ENCODE measurements around the gene ANKRD40CL.
"Not testable (repeated sequence)": the region's sequence is repeated elsewhere in the genome, so short reads cannot be mapped to it uniquely, and the experiment has no call there.

The ANKRD40CL gene

DNA sequence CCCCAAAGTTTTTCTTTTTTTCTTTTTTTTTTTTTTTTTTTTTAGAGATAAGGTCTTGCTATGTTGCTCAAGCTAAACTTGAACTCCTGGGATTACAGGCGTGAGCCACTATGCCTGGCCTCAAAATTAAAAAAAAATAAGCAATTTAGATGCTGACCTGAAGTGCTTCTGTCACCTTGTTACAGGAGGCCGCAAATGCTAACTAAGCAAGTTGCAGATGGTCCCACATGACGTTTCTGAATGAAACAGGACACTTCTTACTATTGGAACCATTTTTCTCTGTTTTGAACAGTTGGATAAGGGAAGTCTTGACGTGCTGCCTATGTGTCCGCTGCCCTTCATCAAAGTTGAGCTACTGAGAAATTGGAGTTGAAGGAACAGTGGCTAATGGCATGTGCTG lies 8.8 kb downstream of the ANKRD40CL start:
- DNase-seq, result no peak

DNA sequence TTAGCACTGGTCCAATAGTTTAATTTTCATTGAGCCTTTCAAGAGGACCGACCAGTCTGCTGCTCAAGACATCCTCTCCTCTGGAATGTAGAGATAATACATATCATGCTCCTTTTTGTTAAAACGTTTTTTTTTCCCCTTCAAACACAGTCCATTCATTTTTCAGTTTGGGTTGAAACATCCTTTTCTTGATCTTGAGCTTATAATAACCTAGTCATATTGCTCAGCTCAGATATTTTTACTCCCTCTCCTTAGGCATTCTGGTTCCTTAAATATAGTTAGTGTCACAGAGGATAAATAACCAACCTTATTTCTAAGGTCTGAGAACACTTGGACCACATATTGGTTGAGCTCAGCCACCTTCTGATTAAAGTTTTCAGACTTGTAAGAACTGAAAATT lies 12.8 kb downstream of the ANKRD40CL start:
- no peak for DNase-seq

DNA sequence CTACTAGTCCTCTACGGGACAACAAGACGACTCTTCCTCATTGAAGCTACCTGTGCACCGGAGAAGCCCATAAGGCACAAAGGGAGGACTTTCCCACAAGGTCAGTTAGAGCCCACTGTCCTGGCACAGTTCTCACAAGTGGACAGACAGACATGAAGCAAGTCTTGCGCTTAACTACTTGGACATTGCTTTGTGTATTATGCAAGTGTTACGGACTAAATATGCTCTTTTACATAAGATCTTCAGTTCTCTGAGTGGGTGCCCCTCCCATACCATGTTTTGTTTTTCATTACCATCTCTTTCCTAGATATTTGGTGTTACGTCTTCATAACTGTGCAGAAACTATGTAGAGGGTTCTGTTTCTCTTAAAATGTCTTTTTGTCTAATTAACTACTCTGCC lies 18.1 kb downstream of the ANKRD40CL start:
- DNase-seq, result no peak

DNA sequence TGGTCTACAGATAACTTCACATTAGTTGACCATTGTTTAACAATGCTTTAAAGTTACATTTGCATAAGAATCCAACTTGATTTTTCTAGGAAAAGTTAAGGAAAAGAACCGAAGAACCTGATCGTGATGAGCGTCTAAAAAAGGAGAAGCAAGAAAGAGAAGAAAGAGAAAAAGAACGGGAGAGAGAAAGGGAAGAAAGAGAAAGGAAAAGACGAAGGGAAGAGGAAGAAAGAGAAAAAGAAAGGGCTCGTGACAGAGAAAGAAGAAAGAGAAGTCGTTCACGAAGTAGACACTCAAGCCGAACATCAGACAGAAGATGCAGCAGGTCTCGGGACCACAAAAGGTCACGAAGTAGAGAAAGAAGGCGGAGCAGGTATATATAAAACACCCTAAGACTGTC lies 21.7 kb downstream of the ANKRD40CL start:
- DNase-seq, result no peak

DNA sequence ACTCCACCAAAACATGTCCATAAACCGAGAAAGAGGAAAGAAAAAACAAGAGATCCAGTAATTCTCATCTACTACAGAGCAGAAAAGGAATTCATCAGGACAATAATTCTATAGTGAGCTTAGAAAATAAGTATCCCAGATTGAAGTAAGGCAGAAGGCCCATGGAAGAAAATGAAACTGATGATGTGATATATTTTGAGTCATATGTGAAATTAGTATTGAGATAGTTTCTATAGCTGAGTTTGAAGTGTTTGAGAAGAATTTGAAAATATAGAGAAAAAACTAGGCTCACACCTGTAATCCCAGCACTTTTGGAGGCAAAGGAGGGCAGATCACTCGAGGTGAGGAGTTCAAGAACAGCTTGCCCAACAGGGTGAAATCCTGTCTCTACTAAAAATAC lies 28.2 kb downstream of the ANKRD40CL start:
- DNase-seq, result no peak

DNA sequence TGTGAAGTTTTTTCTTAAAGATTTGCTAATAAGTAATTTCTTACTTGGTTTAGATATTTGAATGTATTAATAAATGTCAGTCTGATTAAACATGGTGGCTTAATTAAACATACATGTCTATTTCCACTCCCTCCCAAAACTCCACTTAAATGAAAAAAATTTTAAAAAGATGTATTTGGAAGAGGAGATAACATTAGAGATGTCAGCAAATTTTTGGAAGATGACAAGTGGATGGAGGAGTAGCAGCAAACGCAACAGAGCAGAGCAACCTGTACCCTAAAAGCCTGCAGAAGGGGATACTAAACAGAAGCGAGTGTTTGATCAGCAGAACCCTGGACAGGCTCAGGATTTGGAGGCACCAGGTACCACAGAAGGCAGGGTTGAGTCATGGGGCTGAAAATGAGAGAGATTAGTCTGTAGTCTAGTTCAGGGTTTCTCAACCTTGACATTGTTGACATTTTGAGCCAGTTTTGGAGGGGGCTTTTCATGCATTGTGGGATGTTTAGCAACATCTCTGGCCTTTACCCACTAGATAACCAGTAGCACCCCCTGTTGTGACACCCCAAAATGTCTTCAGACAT lies 30.1 kb downstream of the ANKRD40CL start:
- DNase-seq, result no peak

DNA sequence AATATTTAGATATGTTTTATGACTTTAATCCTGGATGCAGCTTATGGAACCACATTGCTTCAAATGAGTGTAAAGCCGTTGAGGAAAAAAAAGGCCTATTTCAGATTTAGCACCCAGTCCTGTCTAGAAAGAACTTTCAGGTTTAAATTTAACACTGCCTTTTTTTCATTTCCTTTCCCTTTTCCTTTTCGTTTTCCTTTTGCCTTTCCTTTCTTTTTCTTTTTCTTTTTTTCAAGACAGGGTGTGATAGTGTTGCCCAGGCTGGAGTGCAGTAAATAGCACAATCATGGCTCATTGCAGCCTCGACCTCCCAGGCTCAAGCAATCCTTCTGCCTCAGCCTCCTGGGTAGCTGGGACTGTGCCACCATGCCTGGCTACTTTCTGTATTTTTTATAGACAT lies 32.0 kb downstream of the ANKRD40CL start:
- no peak for DNase-seq

DNA sequence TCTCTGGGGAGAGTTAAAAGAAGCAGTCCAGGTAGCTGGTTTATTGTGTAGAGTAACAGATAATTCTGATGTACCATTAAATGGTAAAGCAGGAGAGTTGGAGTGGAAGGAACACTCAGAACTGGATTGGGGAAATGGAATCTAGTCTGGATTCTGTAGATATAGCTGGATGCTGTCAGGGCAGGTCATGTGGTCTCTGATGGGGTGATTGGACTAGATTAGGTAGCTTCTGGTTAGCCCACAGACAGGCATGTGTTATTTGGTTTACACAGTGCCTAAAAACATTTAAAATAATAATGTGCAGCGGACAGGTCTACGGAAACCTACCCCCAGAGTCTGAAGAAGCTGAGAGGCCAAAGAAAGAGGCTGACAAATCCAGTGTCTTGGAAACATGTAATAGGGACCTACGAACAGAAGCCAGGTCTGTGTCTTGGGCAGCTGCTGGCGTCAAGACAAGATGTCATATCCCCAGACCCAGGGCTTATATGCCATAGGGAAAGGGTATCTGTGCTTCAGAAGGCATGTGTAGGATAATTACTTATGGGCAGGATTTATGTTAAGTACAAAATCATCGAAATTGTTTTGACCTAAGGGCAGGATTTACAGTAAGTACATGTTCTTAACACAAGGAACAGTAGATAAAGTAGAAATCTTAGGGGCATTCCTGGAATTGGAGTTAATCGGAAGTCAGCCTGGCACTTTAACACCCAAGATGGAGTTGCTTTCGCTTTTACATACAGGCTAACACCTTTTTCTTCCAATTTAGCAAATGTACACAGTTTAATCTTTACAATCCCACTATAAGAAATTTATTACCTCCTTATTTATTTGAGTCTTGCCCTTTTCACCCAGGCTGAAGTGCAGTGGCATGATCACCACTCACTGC lies 35.5 kb downstream of the ANKRD40CL start:
- DNase-seq, result no peak

DNA sequence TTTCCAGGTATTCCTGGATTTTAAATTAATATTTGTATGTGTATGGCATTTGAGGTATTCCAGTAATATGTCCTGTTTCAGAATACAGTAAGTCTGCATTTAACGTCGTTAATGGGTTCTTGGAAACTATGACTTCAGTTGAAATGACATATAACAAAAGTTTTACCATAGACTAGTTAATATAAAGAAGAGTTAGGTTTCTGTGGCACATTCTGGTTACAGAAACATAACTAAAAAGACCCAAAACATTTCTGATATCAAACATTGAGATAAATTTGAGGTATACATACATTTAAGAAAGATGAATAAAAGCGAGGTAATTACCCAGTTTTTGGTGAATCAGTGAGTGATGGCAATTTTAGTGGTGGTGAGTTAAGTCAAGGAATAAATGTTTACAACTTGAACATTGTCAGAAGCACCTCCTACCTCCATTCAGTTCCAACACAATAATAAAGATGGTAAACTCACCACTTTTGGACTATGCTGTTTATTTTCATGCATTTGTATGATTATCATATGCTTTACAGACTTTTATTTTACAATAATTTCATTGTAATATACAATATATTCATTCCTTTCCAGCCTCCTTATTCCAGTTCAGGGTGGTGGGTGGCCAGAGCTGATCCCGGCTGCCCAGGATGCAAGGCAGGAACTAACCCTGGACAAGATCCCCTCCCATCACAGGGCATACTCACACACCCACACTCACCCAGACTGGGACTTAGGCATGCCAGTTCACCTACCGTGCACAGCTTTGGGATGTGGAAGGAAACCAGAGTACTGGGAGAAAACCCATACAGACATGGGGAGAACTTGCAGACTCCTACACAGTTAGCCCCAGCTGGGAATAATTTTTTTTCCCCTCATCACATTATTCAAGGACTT lies 38.2 kb downstream of the ANKRD40CL start:
- DNase-seq, result no peak

DNA sequence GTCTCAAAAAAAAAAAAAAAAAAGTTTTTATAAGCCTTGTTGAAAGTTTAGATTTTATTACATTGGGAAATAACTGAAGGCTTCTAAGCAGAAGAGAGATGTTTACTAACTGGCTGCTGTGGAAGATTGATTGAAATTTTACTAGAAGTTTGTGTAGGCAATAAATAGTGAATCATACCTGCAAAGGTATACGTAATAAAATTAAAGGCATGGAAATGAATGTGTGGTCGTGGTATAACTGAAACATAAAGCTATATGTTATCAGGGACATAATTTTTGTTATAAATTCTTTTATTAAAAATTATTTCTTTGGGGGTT lies 39.2 kb downstream of the ANKRD40CL start:
- DNase-seq, result no peak

DNA sequence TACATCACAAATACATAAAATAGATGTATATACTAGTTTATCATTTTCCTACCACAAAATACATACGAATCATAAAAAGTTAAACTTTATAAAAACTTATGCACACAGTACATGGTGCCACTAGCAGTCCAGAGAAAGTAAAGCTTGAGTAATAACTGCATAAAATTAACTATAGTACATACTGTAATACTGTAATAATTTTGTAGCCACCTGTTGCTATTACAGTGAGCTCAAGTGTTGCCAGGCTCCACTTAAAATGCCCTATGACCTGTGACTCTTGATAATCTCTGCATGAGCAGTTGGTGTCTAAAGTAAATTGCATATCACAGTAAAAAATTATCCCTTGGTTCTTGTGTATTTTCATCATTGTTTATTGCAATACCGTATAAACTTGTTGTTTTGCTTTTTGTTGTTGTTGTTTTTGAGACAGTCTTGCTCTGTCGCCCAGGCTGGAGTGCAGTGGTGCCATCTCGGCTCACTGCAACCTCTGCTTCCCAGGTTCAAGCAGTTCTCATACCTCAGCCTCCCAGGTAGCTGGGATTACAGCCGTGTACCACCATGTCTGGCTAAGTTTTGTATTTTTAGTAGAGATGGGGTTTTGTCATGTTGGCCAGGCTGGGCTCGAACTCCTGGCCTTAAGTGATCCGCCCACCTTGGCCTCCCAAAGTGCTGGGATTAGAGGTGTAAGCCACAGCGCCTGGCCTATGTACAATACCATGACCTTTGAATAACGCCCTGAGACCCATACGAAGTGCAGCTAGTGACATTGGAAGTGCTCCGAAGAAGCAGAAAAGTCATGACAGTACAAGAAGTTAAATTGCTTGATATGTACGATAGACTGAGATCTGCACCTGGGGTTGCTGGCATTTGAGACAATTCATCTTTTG lies 41.3 kb downstream of the ANKRD40CL start:
- DNase-seq, result no peak

DNA sequence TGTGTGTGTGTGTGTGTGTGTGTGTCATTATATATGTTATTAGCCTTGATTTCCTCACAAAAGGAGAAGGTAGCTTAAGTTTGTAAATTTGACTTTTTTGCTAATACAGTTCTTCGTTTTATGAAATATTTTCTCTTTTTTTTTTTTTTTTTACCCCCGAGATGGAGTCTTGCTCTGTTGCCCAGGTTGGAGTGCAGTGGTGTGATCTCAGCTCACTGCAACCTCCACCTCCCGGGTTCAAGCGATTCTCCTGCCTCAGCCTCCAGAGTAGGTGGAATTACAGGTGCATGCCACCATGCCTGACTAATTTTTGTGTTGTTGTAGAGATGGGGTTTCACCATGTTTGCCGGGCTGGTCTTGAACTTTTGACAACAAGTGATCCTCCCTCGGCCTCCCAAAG lies 42.7 kb downstream of the ANKRD40CL start:
- not testable (repeated sequence) for DNase-seq

DNA sequence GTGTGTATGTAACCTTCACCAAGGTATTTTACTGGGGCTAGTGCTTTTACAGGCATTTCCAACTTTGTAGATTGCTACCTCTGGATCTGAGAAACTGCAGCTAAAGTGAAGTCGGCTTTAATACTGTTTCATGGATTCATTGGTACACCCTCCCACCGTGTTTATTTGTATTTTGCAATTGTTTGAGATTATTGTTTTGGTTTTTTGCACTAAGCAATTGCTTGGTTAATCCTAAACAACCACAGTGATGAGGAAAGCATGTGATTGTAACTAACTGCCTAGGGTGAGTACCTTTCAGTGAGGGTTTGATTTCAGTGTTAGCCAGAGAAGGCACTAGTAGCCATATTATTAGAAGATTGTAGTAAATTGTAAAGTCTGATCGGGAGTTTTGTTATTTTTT lies 44.6 kb downstream of the ANKRD40CL start:
- DNase-seq, result no peak

DNA sequence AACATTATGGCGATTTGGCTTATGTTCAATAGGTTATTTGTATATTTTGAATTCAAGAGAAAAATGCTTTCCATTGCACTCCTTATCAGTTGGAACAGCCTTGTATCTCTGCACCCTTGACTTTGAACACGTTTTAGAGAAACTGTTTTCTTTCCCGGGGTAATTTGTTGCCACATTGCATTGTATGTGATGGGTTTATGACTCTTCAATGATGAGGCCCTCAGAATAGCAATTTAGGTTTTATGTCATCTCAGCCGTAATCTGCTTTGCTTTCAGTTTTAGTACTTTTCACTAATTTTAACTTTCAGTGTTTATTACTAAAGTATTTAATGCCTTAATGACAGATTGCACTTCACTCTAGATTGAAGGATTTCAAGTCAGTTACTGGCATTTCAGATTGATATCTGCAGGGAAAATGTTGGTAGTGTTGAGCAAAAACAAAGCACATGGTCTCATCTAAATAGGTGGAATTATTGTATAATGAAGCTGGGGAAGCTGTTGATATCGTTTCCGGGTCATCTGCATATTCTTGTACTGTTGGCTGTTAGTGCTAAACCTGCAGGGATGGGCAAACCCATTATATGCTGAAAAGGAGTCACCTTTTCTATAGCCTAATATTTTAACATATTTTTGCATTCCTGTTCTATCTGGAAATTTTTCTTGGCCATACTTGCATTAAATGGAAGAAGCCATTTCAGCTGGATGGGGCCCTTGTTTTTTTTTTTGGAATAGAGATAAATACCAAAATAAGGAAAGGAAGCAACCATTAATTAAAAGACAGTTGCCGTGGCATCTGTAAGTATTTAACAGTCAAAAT lies 45.9 kb downstream of the ANKRD40CL start:
- no peak for DNase-seq

DNA sequence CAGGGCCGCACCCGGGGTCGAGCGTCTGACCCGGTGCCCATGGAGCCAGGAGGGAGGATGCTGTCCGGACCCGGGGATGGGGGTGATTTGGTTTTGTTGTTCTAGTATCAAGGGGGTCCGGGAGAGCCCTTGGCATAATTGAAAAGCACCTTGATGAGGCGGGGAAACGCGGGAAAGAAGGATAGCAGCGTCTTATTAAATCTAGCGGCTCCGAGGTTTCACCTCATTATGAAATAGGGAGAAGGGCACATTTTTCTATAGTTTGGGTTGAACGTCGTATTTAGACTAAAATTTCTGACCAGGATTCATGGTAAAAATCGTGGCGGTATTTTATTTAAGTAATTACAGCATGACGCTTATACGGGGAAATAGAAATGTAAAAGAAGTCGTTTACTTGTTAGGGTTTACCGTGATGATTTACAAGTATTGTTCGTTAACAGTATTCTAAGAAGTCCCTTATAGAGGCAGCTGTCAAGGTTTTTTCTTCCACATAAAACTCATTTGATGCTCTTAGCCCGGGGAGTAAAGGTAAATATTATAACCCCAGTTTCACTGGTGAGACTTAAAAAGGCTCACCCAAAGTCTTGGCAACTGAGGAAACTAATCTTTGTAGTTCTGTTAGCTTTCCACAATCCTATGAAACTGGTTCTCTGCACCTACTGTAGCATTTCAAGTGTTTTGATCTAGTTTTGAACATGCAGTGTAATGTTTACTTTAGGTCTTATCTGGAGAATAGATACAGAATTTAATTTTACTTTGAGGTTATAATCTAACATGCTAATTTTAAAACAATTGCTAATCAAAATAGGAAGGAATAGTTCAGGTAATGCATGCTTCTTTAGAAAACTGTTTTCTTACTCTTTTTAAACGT lies 47.2 kb downstream of the ANKRD40CL start:
- no peak for DNase-seq

DNA sequence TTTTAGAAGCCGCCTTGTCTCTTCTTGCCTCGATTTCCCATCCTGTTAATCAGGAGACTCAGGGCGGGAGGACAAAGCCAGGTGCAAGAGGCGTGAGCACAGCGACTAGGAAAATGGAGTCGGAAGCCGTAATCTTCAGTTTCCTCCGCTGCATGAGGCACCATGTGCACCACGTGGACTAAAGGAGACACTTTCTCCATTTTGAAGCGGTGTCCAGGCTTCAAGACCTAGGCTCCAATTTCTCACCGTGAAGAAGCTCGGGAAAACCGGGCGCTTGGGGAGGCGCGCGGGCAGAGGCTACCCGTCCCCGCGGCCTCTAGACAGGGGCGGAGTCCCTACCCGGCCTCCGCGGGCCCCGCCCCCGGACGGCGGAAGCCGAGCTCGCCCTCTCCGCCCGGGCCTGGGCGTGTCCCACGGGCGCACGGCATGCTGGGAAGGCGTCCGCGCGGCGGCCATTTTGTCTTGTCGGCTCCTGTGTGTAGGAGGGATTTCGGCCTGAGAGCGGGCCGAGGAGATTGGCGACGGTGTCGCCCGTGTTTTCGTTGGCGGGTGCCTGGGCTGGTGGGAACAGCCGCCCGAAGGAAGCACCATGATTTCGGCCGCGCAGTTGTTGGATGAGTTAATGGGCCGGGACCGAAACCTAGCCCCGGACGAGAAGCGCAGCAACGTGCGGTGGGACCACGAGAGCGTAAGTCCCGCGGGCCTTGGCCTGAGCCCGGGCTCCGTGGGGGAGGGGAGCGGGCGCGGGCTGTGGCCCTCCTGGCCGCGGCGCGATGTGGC lies 48.0 kb downstream of the ANKRD40CL start, which contains the start of gene LUC7L3:
Gene LUC7L3 (plus strand): TSS at position 460 of the 780 bp plus-strand sequence. CDS start 130 bp downstream, at position 590.
- peak; percentile 93 for DNase-seq

DNA sequence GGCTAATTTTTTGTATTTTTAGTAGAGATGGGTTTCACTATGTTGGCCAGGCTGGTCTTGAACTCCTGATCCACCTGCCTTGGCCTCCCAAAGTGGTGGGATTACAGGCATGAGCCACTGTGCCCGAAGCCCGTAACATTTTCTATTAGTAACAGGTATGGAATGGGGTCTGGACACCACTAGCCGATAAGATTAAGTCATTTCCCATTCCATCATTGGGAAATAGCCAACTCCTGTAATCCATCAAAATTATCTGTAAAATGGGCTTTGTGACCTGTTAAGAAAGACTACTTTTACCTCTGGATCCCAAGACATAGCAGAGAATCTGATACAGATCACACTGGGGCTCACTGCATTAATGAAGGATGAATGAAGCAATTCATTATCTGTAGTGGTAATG lies 51.8 kb downstream of the ANKRD40CL start:
- DNase-seq, result no peak

DNA sequence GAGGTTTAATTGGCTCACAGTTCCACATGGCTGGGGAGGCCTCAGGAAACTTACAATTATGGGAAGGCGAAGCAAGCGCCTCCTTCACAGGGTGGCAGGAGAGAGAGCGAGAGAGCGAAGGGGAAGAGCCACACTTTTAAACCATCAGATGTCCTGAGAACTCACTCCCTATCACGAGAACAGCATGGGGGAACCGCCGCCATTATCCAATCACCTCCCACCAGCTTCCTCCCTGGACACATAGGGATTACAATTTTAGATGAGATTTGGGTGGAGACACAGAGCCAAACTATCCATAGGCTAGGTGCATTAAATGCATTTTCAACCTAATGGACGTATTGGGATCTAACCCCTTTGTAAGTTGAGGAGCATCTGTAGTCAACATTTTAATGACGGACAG lies 54.7 kb downstream of the ANKRD40CL start:
- no peak for DNase-seq
